GM12874 (cell line): ENCODE data around the gene OPN4.

Experiments
- CTCF ChIP-seq: IDR thresholded peaks from 2 replicates; pipeline ENCODE4 v1.5.1; 2011; ENCODE audit warnings: low read depth, mild to moderate bottlenecking, control low read depth, low read length, moderate library complexity; ENCODE audit not compliant: insufficient read depth

OPN4 gene

GRCh38 chr10:86715156-86715795, 60.9 kb downstream of the OPN4 start:
- TF ChIP-seq CTCF, result no peak

DNA sequence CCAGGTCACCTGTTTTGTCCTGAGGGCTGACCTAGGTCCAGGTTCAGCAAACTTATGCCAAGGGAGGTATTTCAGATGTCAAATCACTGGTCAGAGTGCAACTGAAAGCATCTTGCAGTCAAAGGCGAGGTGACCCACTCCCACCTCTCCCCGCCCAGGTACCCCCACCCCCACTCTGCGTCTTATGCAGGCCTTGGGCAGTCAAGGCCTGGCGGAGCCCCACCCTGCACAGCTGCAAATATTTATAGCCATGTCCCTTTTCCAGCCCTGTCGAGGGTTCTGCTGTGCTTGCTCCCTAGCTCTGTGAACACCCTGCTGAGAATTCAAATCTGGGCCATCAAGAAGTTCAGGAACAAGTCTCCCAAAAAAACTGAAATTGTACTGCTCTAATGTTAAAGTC, 61.5 kb downstream of the OPN4 start:
- no peak for TF ChIP-seq CTCF
